22Rv1 (cell line): Measurements from ENCODE around the gene AKT1S1.

Experiments used
- H3K27ac ChIP-seq: fragments of 450-650 bp; 2 replicates; pipeline ENCODE4 v1.5.1; 2017
- CTCF ChIP-seq: fragments of 450-650 bp; IDR thresholded peaks from 2 replicates; pipeline ENCODE4 v1.5.1; 2017; ENCODE audit warnings: mild to moderate bottlenecking
- ZFX ChIP-seq: fragments of 450-650 bp; IDR thresholded peaks from 2 replicates; pipeline ENCODE4 v1.6.1; 2017; ENCODE audit warnings: antibody characterized with exemption, borderline replicate concordance

Gene AKT1S1

GRCh38 chr19:49912965-49913685 is 36.0 kb upstream of the AKT1S1 start:
- TF ChIP-seq CTCF (no peak), ZFX (no peak)
- H3K27ac ChIP-seq: no peak overlapping the region

- H3K27ac ChIP-seq: no peak overlapping the region
- TF ChIP-seq ZFX (no peak), CTCF (no peak)
Observed at GRCh38 chr19:49911381-49912145, 34.4 kb upstream of the AKT1S1 start.

- TF ChIP-seq ZFX: no peak
- no peak for TF ChIP-seq CTCF
- no peak overlapping the region for H3K27ac ChIP-seq
Observed at GRCh38 chr19:49910179-49910578, 33.0 kb upstream of the AKT1S1 start.

- TF ChIP-seq ZFX: no peak
- no peak overlapping the region for H3K27ac ChIP-seq
Observed at GRCh38 chr19:49908480-49909420, 31.6 kb upstream of the AKT1S1 start.

GRCh38 chr19:49907745-49908446 is 30.7 kb upstream of the AKT1S1 start:
- H3K27ac ChIP-seq: no peak overlapping the region
- TF ChIP-seq CTCF (no peak), ZFX (no peak)

GRCh38 chr19:49906879-49907564 is 29.9 kb upstream of the AKT1S1 start:
- TF ChIP-seq ZFX (no peak), CTCF (no peak)
- H3K27ac ChIP-seq: no peak overlapping the region
